Epithelial cell of esophagus (primary cell): Measurements from ENCODE around the gene DSP.

Source experiments
- DNase-seq: peaks from one replicate; pipeline ENCODE4 v3.0.0; 2010; ENCODE audit warnings: low read depth
- H3K4me3 ChIP-seq: 2 replicates; pipeline ENCODE4 v1.5.1; 2011; ENCODE audit warnings: mild to moderate bottlenecking, low read length, control low read depth
- CTCF ChIP-seq: IDR thresholded peaks from 2 replicates; pipeline ENCODE4 v1.5.1; 2011; ENCODE audit warnings: low read depth, mild to moderate bottlenecking, low read length, control low read depth, inconsistent platforms; ENCODE audit not compliant: insufficient read depth; ENCODE audit errors: missing control alignments

The DSP gene

GRCh38 chr6:7562769-7563168 lies 21.3 kb downstream of the DSP start:
- no peak for TF ChIP-seq CTCF
- no peak overlapping the region for H3K4me3 ChIP-seq
- no peak for DNase-seq

- TF ChIP-seq CTCF, result no peak
- no peak overlapping the region for H3K4me3 ChIP-seq
- DNase-seq, result no peak
Measured at GRCh38 chr6:7566107-7566506, 24.6 kb downstream of the DSP start.

- no peak for DNase-seq
- no peak overlapping the region for H3K4me3 ChIP-seq
- TF ChIP-seq CTCF, result no peak
Measured at GRCh38 chr6:7566617-7567173, 25.2 kb downstream of the DSP start.

GRCh38 chr6:7568021-7568420 lies 26.6 kb downstream of the DSP start:
- TF ChIP-seq CTCF, result no peak
- DNase-seq, result no peak
- no peak overlapping the region for H3K4me3 ChIP-seq

GRCh38 chr6:7569082-7569481 lies 27.6 kb downstream of the DSP start:
- DNase-seq, result no peak
- no peak for TF ChIP-seq CTCF

GRCh38 chr6:7572213-7572943 lies 30.9 kb downstream of the DSP start:
- no peak for TF ChIP-seq CTCF

More at GRCh38 chr6:7569082-7569481, 27.6 kb downstream of the DSP start:
- H3K4me3 ChIP-seq, result no peak overlapping the region

GRCh38 chr6:7574500-7574899 lies 33.0 kb downstream of the DSP start:
- peak; percentile 26 for DNase-seq
- no peak overlapping the region for H3K4me3 ChIP-seq
- no peak for TF ChIP-seq CTCF

More at GRCh38 chr6:7572213-7572943, 30.9 kb downstream of the DSP start:
- DNase-seq, result no peak
- H3K4me3 ChIP-seq, result no peak overlapping the region
